ENCODE measurements around the gene THAP3. TPM values are rescaled to one million over a fixed set of nuclear protein-coding genes. Genes with fewer than 3 reads are reported as not detected.

The THAP3 gene
- total RNA-seq, 1 experiment from 2014 or later, result 54.6 TPM

DNA sequence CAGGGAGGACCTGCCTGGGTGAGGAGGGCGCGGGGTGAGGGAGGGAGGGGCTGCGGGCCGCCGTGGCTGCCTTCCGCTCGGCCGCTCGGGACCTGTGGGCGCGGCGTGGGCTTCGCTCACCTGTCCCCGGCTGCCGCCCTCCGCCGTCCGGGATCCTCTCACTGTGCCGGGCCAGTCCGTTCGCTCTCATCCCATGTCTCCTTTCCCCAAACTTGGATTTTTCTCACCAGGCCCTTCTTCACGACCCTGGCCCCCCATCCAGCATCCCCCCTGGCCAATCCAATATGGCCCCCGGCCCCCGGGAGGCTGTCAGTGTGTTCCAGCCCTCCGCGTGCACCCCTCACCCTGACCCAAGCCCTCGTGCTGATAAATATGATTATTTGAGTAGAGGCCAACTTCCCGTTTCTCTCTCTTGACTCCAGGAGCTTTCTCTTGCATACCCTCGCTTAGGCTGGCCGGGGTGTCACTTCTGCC is 44.5 kb upstream of the THAP3 start:
- TSS peak; percentile 58 for BruUV-seq (replicated peaks)
- intact Hi-C loops (cut with micrococcal nuclease), result loop anchor here (2.0 kb wide), 1 partner anchor 67 kb away; no protein-coding TSS in a partner anchor
- CTCF ChIA-PET, result interaction anchor here (0.6 to 1.6 kb wide), 2 partner anchors 20 to 662 kb away, joined by 3 to 4 read pairs; no protein-coding TSS in a partner anchor

GRCh38 chr1:6580593-6581409 is 43.9 kb upstream of the THAP3 start:
- peak overlapping the region; percentile 92 for H3K4me3 ChIP-seq (ENCODE audit: low read length)
- ChIA-PET POLR2A (ENCODE audit: unreplicated experiment) (interaction anchor here (0.7 kb wide), 1 partner anchor 185 kb away, joined by 3 read pairs; no protein-coding TSS in a partner anchor), CTCF (interaction anchor here (0.6 to 1.6 kb wide), 2 partner anchors 19 to 663 kb away, joined by 3 to 4 read pairs; no protein-coding TSS in a partner anchor)
- H3K27ac ChIP-seq (ENCODE audit: low read length), result 0 out of 2 replicates have a peak overlapping the region, but pooled peaks have one; percentile 11
- H3K36me3 ChIP-seq (ENCODE audit: low read depth, low read length), result no peaks in the 10 kb centered on the region
- H3K79me2 ChIP-seq (ENCODE audit: low read length), result peaks cover 35% of the 10 kb centered on the region
- DNase-seq (peak; percentile 40), ATAC-seq (peak; percentile 5)
- H3F3A ChIP-seq (ENCODE audit: low read length, unreplicated experiment), result no peaks in the 10 kb centered on the region
- peak overlapping the region; percentile 68 for H2AFZ ChIP-seq (ENCODE audit: low read length)
- H3K9me2 ChIP-seq (replicated peaks; ENCODE audit: low read length), result no peaks in the 10 kb centered on the region
- BruUV-seq (replicated peaks), result no TSS peak
- TF ChIP-seq CTCF (conservative IDR thresholded peaks at IDR 0.05; ENCODE audit: low read depth, low read length), result peak; percentile 59
- no peak for TF ChIP-seq EZH2phosphoT487 (IDR thresholded peaks at IDR 0.05; ENCODE audit: borderline replicate concordance, low read length)
- no peaks in the 10 kb centered on the region for H3K27me3 ChIP-seq (ENCODE audit: low read length)
- peak overlapping the region; percentile 89 for H3K4me2 ChIP-seq (ENCODE audit: low read length)
- peaks cover 27% of the 10 kb centered on the region for H3K4me1 ChIP-seq (ENCODE audit: insufficient read depth, low read length)
- H4K20me1 ChIP-seq (ENCODE audit: low read length), result no peaks in the 10 kb centered on the region
- H3K9me3 ChIP-seq (ENCODE audit: low read length), result no peaks in the 10 kb centered on the region
- H3K9ac ChIP-seq (ENCODE audit: low read length), result peak overlapping the region; percentile 85
- intact Hi-C loops (cut with micrococcal nuclease), result loop anchor here (2.0 kb wide), 1 partner anchor 66 kb away; no protein-coding TSS in a partner anchor

More for the DNA sequence above, 44.5 kb upstream of the THAP3 start:
- Histone ChIP-seq H3K36me3 (ENCODE audit: low read depth, low read length) (no peaks in the 10 kb centered on the region), H3K9me3 (ENCODE audit: low read length) (no peaks in the 10 kb centered on the region), H3K79me2 (ENCODE audit: low read length) (peaks cover 35% of the 10 kb centered on the region), H3K9ac (ENCODE audit: low read length) (peak overlapping the region; percentile 85), H3K9me2 (replicated peaks; ENCODE audit: low read length) (no peaks in the 10 kb centered on the region), H2AFZ (ENCODE audit: low read length) (peak overlapping the region; percentile 68), H3K4me3 (ENCODE audit: low read length) (peak overlapping the region; percentile 92), H4K20me1 (ENCODE audit: low read length) (no peaks in the 10 kb centered on the region), H3K27me3 (ENCODE audit: low read length) (no peaks in the 10 kb centered on the region), H3K4me2 (ENCODE audit: low read length) (peak overlapping the region; percentile 89), H3K27ac (ENCODE audit: low read length) (0 out of 2 replicates have a peak overlapping the region, but pooled peaks have one; percentile 11), H3F3A (ENCODE audit: low read length, unreplicated experiment) (no peaks in the 10 kb centered on the region), H3K4me1 (ENCODE audit: insufficient read depth, low read length) (peaks cover 27% of the 10 kb centered on the region)
- TF ChIP-seq EZH2 (IDR thresholded peaks at IDR 0.05; ENCODE audit: low read length, unreplicated experiment) (no peak), EZH2phosphoT487 (IDR thresholded peaks at IDR 0.05; ENCODE audit: borderline replicate concordance, low read length) (no peak), CTCF (conservative IDR thresholded peaks at IDR 0.05; ENCODE audit: low read depth, low read length) (no peak)
- peak; percentile 31 for ATAC-seq
- DNase-seq, result no peak
- POLR2A ChIA-PET (ENCODE audit: unreplicated experiment), result interaction anchor here (0.6 to 0.9 kb wide), 5 partner anchors 22 to 184 kb away, joined by 3 to 7 read pairs (median 3); partner anchors contain the start of genes KLHL21 and NOL9
